H1 (cell line): ENCODE data around the gene USP12. TPM values are rescaled to one million over a fixed set of nuclear protein-coding genes. Genes with fewer than 3 reads are reported as not detected.

Experiments
- BACH1 ChIP-seq: IDR thresholded peaks from 2 replicates; pipeline ENCODE4 v1.6.1; 2012; ENCODE audit warnings: low read length, improper control_type of control experiment
- BCL11A ChIP-seq, 2 experiments: IDR thresholded peaks; one replicate each; pipeline ENCODE4 v1.6.1; 2011; ENCODE audit warnings: low read depth in 2 of 2, low read length in 2 of 2, mild to moderate bottlenecking in 2 of 2
- HDAC2 ChIP-seq, 2 experiments: fragments of 300-600 bp in 1 of 2; sonication (generic) in 1 of 2; IDR thresholded peaks; 2 replicates each; pipeline ENCODE4 v1.6.1; 2011 to 2012; ENCODE audit warnings: low read depth in 2 of 2, low read length in 2 of 2, mild to moderate bottlenecking in 2 of 2, moderate library complexity in 2 of 2, borderline replicate concordance in 1 of 2, inconsistent platforms in 1 of 2
- RBBP5 ChIP-seq: IDR thresholded peaks from 2 replicates; pipeline ENCODE4 v1.7.1; 2012; ENCODE audit warnings: low read depth, mild to moderate bottlenecking, inconsistent platforms, low read length, moderate library complexity, borderline replicate concordance
- RFX5 ChIP-seq: IDR thresholded peaks from 2 replicates; pipeline ENCODE4 v1.6.1; 2011; ENCODE audit warnings: low read depth, low read length, improper control_type of control experiment, borderline replicate concordance
- SIN3A ChIP-seq, 2 experiments: IDR thresholded peaks in 1 of 2; conservative IDR thresholded peaks in 1 of 2; 2 replicates each; pipeline ENCODE4 v1.6.1; 2011 to 2012; ENCODE audit warnings: low read length in 2 of 2, improper control_type of control experiment in 1 of 2, low read depth in 1 of 2, mild to moderate bottlenecking in 1 of 2
- TAF7 ChIP-seq: optimal IDR thresholded peaks from 2 replicates; pipeline ENCODE3; 2011; ENCODE audit warnings: low read depth, mild to moderate bottlenecking, inconsistent platforms, low read length, moderate library complexity, borderline replicate concordance
- ZNF274 ChIP-seq: IDR thresholded peaks from 2 replicates; pipeline ENCODE4 v1.7.0; 2012; ENCODE audit warnings: low read length, borderline replicate concordance; ENCODE audit errors: extremely low read depth
- polyA plus RNA-seq, 7 experiments: library from polyadenylated mRNA; depleted of rRNA in 3 of 7; stranded (reverse) in 5 of 7; unstranded in 2 of 7; fragments of >200 nt in 5 of 7; fragments of 200-250 nt in 2 of 7; gene quantifications; 1 replicate in 5 of 7; 2 replicates in 1 of 7; 4 replicates in 1 of 7; pipeline versions ENCODE4 v1.2.1 to v1.2.3, GENCODE V29; 2011 to 2013; ENCODE audit warnings: missing spikeins in 2 of 7, mixed read lengths in 2 of 7
- total RNA-seq: library from RNA; stranded (reverse); fragmentation: NEBNext Ultra II Directional; extraction: Animal tissue kit (Norgen Biotek cat#: 25700); gene quantifications from 2 replicates; pipeline ENCODE4 v1.2.1, GENCODE V29; 2021

Gene USP12
- total and polyA plus RNA-seq, 2 of the 8 experiments (the other 6 are each of a cell fraction or from before 2014, with no cell fraction given), result 4.0 to 30.0 TPM

- TF ChIP-seq RFX5, result no peak
- TF ChIP-seq HDAC2 (IDR thresholded peaks at IDR 0.05; ENCODE audit: borderline replicate concordance in 1 of 2, low read depth in 2 of 2, low read length in 2 of 2), result no peak
- no peak for TF ChIP-seq BACH1
- no peak for TF ChIP-seq SIN3A (conservative IDR thresholded peaks at IDR 0.05 in 1 of 2, IDR thresholded peaks at IDR 0.05 in 1 of 2; ENCODE audit: low read depth in 1 of 2, low read length in 2 of 2)
- TF ChIP-seq RBBP5, result no peak
- TF ChIP-seq BCL11A (IDR thresholded peaks at IDR 0.05; ENCODE audit: low read depth in 2 of 2, low read length in 2 of 2), result no peak
- TF ChIP-seq TAF7, result no peak
- TF ChIP-seq ZNF274, result no peak
Measured at GRCh38 chr13:27110056-27110746, 61.4 kb downstream of the USP12 start (continued).
